IPS DF 6.9 (cell line): Measurements from ENCODE around the gene SHC2.

Experiments
- DNase-seq: peaks from one replicate; pipeline ENCODE4 v3.0.0-alpha.2; 2013; ENCODE audit warnings: low read depth, low spot score
- H3K27ac ChIP-seq: one replicate; pipeline ENCODE4 v1.5.1; 2013; ENCODE audit warnings: low read length, control low read depth
- H3K27me3 ChIP-seq: 2 replicates; pipeline ENCODE4 v1.6.1; 2013; ENCODE audit warnings: mild to moderate bottlenecking, low read length; ENCODE audit not compliant: control insufficient read depth, insufficient read depth
- H3K36me3 ChIP-seq: 2 replicates; pipeline ENCODE4 v1.6.1; 2013; ENCODE audit warnings: low read length; ENCODE audit not compliant: control insufficient read depth, insufficient read depth
- H3K4me1 ChIP-seq: 2 replicates; pipeline ENCODE4 v1.6.1; 2013; ENCODE audit warnings: low read length; ENCODE audit not compliant: control insufficient read depth, insufficient read depth
- H3K4me3 ChIP-seq: 2 replicates; pipeline ENCODE4 v1.5.1; 2013; ENCODE audit warnings: mild to moderate bottlenecking, low read length
- H3K9me3 ChIP-seq: 2 replicates; pipeline ENCODE4 v1.6.1; 2013; ENCODE audit warnings: low read length, inconsistent platforms; ENCODE audit not compliant: control insufficient read depth, insufficient read depth
- WGBS: extraction: QIAGEN DNeasy Blood & Tissue Kit; methylation state at CpG from one replicate; pipeline ENCODE4 v1.1.7; 2013; ENCODE audit warnings: mixed read lengths, missing lambda C conversion rate; ENCODE audit not compliant: insufficient read length, insufficient coverage; 5-methylcytosine and 5-hydroxymethylcytosine counted together

SHC2 gene

GRCh38 chr19:497869-498510, 37.2 kb upstream of the SHC2 start:
- Histone ChIP-seq H3K4me3 (peak overlapping the region; percentile 54; the same call in 1 of the 2 replicates), H3K9me3 (no peaks in the 10 kb centered on the region), H3K4me1 (0 out of 2 replicates have a peak, but pooled peaks cover 2% of the 10 kb centered on the region), H3K27me3 (peaks cover 11% of the 10 kb centered on the region; the same call in 1 of the 2 replicates), H3K27ac (no peak overlapping the region), H3K36me3 (no peaks in the 10 kb centered on the region)
- DNase-seq = no peak
- no CpG with 5 or more reads among the region's 50 CpGs for WGBS

GRCh38 chr19:497491-497868, 36.6 kb upstream of the SHC2 start:
- no peaks in the 10 kb centered on the region for H3K36me3 ChIP-seq
- no CpG with 5 or more reads among the region's 36 CpGs for WGBS
- H3K9me3 ChIP-seq = no peaks in the 10 kb centered on the region
- no peak for DNase-seq
- no peak overlapping the region for H3K27ac ChIP-seq
- H3K27me3 ChIP-seq = peaks cover 11% of the 10 kb centered on the region; the same call in 1 of the 2 replicates
- 0 out of 2 replicates have a peak, but pooled peaks cover 2% of the 10 kb centered on the region for H3K4me1 ChIP-seq
- H3K4me3 ChIP-seq = peak overlapping the region; percentile 54; the same call in 1 of the 2 replicates

DNA sequence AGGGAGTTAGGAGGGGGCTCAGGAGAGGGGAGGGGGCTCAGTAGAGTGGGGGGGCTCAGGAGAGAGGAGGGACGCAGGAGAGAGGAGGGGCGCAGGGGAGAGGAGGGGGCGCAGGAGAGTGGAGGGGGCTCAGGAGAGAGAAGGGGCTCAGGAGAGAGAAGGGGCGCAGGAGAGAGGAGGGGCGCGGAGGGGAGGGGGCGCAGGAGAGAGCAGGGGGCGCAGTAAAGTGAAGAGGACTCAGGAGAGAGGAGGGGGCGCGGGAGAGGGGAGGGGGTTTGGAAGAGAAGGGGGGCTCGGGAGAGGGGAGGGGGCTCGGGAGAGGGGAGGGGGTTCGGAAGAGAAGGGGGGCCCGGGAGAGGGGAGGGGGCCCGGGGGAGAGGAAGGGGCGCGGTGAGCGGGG, 36.2 kb upstream of the SHC2 start:
- Histone ChIP-seq H3K4me1 (peaks cover 4% of the 10 kb centered on the region; the same call in 1 of the 2 replicates), H3K9me3 (no peaks in the 10 kb centered on the region), H3K27ac (no peak overlapping the region), H3K27me3 (peaks cover 11% of the 10 kb centered on the region; the same call in 1 of the 2 replicates), H3K4me3 (peak overlapping the region; percentile 54; the same call in 1 of the 2 replicates), H3K36me3 (no peaks in the 10 kb centered on the region)
- no CpG with 5 or more reads among the region's 18 CpGs for WGBS
- DNase-seq = no peak

GRCh38 chr19:496112-496665, 35.4 kb upstream of the SHC2 start, which contains the start of gene MADCAM1:
Gene MADCAM1, plus strand, starts transcription at chr19:496486. Its CDS starts 14 bp downstream, at chr19:496500.
- Histone ChIP-seq H3K4me1 (peaks cover 6% of the 10 kb centered on the region), H3K27ac (no peak within 1 kb of the TSS), H3K4me3 (peak within 1 kb of the TSS; percentile 54; the same call in 1 of the 2 replicates), H3K27me3 (peaks cover 11% of the 10 kb centered on the region; the same call in 1 of the 2 replicates), H3K9me3 (no peaks in the 10 kb centered on the region), H3K36me3 (no peaks in the 10 kb centered on the region)
- no peak for DNase-seq
- WGBS = no CpG with 5 or more reads among the region's 33 CpGs

DNA sequence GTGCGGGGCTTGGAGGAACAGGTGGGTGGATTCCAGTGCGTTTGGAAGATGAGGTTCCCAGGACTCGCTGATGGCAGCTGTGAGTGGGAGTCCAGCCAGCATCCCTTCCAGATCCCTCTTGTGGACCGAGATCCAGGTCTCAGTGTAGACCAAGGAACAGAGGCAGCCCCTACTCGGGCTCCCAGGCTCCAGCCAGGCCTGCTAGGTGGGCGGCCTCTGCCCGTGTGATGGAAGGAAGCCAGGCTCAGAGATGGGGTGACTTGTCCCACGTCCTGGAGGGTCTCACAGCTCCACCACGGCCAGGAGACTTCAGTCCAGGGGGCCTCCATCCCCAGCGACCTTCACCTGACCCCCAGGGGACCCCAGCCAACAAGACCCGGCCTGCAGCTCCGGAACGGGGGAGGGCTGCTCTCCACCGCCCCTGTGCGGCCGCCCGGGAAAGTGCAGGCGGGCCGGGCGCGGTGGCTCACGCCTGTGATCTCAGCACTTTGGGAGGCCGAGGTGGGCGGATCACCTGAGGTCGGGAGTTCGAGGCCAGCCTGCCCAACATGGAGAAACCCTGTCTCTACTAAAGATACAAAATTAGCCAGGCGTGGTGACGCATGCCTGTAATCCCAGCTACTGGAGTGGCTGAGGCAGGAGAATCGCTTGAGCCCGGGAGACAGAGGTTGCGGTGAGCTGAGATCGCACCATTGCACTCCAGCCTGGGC, 34.7 kb upstream of the SHC2 start:
- DNase-seq = no peak

DNA sequence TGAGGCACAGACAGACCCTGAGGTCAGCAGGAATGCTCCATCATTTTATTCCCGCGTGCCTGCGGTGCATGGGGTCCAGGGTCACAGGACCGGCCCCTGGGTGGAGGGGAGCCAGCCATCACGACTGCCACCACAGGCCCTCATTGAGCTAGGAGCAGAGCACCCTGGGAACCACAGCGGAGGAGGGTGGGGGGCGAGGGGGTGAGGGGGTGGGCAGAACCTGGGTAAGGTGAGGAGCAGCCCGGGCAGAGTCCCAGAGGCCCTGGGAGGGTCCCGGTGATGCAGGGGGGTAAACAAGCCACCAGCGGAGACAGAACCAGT, 34.2 kb upstream of the SHC2 start:
- WGBS = no CpG with 5 or more reads among the region's 10 CpGs
- Histone ChIP-seq H3K9me3 (no peaks in the 10 kb centered on the region), H3K4me1 (peaks cover 6% of the 10 kb centered on the region), H3K4me3 (no peak overlapping the region), H3K36me3 (no peaks in the 10 kb centered on the region), H3K27me3 (peaks cover 11% of the 10 kb centered on the region; the same call in 1 of the 2 replicates), H3K27ac (no peak overlapping the region)
- no peak for DNase-seq

More for the DNA sequence above, 34.7 kb upstream of the SHC2 start:
- Histone ChIP-seq H3K4me3 (no peak overlapping the region), H3K4me1 (peaks cover 6% of the 10 kb centered on the region), H3K27me3 (peaks cover 11% of the 10 kb centered on the region; the same call in 1 of the 2 replicates), H3K9me3 (no peaks in the 10 kb centered on the region), H3K27ac (no peak overlapping the region), H3K36me3 (no peaks in the 10 kb centered on the region)
- no CpG with 5 or more reads among the region's 32 CpGs for WGBS

DNA sequence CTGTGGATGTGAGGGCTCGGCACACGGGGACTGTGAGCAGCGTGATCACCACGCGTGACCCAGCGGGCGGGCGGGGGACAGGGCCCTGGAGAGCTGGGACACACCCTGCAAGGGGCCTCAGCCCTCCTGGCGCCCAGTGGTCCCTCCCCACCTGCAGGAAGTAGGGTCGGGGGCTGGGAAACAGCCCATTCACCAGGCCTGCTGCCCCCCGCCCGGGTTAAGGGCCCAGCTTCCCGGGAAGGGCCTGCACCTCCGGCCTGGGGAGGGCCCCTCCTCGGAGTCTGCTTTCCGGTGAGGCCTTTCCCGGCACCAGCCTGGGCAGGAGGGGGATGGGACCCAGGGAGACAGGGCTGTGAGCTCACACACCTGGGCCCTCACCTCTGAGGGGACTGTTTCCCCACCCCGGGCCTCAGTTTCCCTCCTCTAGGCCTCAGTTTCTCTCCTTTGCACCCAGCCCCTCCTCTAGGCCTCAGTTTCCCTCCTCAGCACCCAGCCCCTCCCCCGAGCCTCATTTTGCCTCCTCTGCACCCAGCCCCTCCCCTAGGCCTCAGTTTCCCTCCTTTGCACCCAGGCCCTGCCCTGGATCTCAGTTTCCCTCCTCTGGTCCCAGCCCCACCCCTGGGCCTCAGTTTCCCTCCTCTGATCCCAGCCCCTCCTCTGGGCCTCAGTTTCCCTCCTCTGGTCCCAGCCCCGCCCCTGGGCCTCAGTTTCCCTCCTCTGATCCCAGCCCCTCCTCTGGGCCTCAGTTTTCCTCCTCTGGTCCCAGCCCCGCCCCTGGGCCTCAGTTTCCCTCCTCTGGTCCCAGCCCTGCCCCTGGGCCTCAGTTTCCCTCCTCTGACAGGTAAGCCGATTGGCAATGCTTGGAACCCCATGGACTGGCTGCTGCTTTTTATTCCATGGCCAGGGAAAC, 33.6 kb upstream of the SHC2 start:
- no peak for DNase-seq
- no peaks in the 10 kb centered on the region for H3K36me3 ChIP-seq
- peaks cover 6% of the 10 kb centered on the region for H3K4me1 ChIP-seq
- H3K27me3 ChIP-seq = peaks cover 10% of the 10 kb centered on the region; the same call in 1 of the 2 replicates
- WGBS = no CpG with 5 or more reads among the region's 22 CpGs
- H3K4me3 ChIP-seq = no peak overlapping the region
- no peak overlapping the region for H3K27ac ChIP-seq
- H3K9me3 ChIP-seq = no peaks in the 10 kb centered on the region

DNA sequence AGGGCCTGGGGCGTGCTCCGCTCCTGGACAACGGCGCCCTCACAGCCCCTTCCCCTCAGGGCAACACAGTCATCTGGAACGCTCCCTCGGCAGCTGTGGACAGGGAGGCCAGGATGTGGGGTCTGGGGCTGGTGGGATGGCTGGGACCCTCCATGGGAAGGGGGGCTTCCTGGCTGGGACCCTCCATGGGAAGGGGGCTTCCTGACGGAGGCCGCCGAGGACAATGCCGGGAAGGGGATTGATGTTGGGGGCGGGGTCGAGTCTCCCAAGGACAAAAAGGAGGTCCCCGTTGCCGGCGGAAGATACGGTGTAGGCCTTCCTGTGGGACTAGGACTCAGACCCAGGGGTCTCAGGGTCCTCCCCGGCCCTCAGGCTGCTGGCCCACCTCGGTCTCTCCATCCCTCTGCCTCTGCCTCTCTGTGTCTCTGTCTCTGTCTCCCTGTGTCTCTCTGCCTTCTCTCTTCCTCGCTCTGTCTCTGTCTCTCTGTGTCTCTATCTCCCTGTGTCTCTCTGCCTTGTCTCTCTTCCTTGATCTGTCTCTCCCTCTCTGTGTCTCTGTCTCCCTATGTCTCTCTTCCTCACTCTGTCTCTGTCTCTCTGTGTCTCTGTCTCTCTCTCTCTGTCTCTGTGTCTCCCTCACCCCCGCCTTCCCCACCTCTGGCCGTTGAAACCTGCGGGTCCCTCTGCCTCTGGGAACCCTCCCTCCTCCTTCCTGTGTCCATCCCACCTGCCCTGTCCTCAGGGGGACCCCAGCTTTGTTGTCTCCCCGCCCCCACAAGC, 32.7 kb upstream of the SHC2 start:
- Histone ChIP-seq H3K27ac (no peak overlapping the region), H3K36me3 (no peaks in the 10 kb centered on the region), H3K27me3 (peaks cover 5% of the 10 kb centered on the region; the same call in 1 of the 2 replicates), H3K9me3 (no peaks in the 10 kb centered on the region), H3K4me3 (no peak overlapping the region), H3K4me1 (peaks cover 6% of the 10 kb centered on the region)
- WGBS = no CpG with 5 or more reads among the region's 23 CpGs
- no peak for DNase-seq

DNA sequence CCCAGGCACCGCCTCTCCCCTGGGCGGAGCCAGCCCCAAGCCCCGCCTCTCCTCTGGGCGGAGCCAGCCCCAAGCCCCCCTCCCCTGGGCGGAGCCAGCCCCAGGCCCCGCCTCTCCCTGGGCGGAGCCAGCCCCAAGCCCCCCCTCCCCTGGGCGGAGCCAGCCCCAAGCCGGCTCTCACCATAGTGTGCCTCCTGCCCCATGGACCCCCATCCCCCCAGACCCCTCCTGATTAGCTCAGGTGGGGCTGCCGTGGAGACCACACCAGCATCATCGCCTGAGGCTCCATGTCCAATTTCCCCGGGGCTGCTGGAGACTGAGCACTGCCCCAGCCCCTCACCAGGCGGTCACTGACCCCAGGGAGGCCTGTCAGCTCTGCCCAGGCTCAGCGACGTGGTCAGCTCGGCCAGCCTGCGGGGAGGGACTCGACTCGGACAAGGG, 31.3 kb upstream of the SHC2 start:
- Histone ChIP-seq H3K9me3 (no peaks in the 10 kb centered on the region), H3K27me3 (no peaks in the 10 kb centered on the region), H3K36me3 (no peaks in the 10 kb centered on the region), H3K27ac (no peak overlapping the region), H3K4me1 (peaks cover 6% of the 10 kb centered on the region), H3K4me3 (no peak overlapping the region)
- no CpG with 5 or more reads among the region's 19 CpGs for WGBS
- DNase-seq = no peak
